Measurements from ENCODE around the gene AMPD3.
"Not testable (repeated sequence)": the region's sequence is repeated elsewhere in the genome, so short reads cannot be mapped to it uniquely, and the experiment has no call there.

Gene AMPD3

DNA sequence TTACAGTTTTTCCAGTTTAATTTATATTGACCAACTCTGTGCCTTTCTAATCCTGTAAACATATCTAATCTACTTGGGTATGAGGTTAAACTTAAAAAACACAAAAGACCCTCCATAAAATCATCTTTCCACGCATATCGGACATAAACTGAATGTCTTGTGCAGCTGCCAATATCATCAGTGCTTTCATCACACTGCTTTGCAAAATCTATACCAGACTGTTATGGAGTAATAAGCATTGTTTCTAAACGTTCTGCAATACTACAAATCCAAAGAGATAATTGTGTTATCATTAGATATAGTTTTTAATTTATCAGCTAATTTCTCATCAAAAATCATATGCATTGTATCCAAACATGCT lies 36.1 kb upstream of the AMPD3 start:
- H3K4me3 ChIP-seq (ENCODE audit: low read depth, low read length): no peak overlapping the region
- TF ChIP-seq, protein P1, sequence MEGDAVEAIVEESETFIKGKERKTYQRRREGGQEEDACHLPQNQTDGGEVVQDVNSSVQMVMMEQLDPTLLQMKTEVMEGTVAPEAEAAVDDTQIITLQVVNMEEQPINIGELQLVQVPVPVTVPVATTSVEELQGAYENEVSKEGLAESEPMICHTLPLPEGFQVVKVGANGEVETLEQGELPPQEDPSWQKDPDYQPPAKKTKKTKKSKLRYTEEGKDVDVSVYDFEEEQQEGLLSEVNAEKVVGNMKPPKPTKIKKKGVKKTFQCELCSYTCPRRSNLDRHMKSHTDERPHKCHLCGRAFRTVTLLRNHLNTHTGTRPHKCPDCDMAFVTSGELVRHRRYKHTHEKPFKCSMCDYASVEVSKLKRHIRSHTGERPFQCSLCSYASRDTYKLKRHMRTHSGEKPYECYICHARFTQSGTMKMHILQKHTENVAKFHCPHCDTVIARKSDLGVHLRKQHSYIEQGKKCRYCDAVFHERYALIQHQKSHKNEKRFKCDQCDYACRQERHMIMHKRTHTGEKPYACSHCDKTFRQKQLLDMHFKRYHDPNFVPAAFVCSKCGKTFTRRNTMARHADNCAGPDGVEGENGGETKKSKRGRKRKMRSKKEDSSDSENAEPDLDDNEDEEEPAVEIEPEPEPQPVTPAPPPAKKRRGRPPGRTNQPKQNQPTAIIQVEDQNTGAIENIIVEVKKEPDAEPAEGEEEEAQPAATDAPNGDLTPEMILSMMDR (IDR thresholded peaks at IDR 0.05; ENCODE audit: low read depth, low read length): no peak

DNA sequence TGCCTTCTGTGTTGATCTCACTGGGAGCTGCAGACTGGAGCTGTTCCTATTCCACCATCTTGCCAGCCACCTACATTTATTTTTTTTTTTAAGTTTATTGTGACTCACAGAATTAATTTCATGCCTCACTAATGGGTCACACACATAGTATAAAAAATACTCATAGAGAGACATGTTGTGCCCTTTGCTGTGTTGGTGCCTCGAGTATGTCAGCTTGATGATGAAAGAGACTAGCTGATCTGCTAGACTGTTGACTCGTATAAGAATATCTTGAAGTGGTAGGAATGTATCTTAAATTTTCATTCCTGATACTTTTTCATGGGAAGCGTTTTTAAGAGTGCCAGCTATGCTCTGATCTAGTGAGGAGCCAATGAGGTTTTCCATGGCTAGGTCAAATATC lies 28.6 kb upstream of the AMPD3 start:
- no peak overlapping the region for H3K4me3 ChIP-seq (ENCODE audit: low read depth, low read length)
- TF ChIP-seq, protein P1 (IDR thresholded peaks at IDR 0.05; ENCODE audit: low read depth, low read length): no peak

DNA sequence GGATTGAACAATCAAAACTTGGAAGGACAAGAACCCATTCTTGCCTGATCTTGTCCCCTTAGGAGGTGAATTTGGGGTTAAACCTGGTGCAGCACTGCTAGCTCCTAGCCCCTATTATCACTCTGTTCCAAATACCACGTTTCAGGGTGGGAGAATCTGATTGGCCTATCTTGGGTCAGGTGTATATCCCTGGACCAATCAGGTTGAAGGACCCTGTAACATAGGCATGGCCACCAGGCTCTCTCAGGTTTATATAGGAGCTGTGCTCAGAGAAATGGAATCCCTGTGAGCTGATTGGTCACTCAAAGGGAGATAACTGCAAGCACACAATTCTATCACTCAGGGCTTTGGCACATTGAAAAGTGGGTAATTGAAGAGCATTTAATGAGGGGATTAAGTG lies 26.6 kb upstream of the AMPD3 start:
- no peak overlapping the region for H3K4me3 ChIP-seq (ENCODE audit: low read depth, low read length)
- TF ChIP-seq, protein P1 (IDR thresholded peaks at IDR 0.05; ENCODE audit: low read depth, low read length): no peak

DNA sequence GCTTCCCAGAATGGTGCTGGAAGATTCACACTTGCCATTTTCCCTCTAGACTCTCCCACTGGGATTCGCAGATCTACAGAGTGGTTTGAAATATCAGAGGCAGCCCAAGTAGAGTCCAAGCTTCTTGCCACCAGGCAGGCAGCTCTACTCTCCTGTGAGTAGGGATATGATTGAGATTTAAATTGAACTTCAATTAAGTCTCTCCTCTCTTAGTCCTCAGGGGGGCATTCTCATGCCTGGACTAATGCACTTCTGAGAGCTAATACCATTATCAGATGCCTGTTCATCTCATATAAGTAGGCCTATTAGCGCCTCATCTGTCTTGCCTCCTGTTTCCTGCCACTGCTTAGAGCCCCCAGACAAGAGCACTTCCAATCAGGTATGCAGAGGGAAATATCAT lies 25.5 kb upstream of the AMPD3 start:
- TF ChIP-seq, protein P1 (IDR thresholded peaks at IDR 0.05; ENCODE audit: low read depth, low read length): no peak
- H3K4me3 ChIP-seq (ENCODE audit: low read depth, low read length): no peak overlapping the region

DNA sequence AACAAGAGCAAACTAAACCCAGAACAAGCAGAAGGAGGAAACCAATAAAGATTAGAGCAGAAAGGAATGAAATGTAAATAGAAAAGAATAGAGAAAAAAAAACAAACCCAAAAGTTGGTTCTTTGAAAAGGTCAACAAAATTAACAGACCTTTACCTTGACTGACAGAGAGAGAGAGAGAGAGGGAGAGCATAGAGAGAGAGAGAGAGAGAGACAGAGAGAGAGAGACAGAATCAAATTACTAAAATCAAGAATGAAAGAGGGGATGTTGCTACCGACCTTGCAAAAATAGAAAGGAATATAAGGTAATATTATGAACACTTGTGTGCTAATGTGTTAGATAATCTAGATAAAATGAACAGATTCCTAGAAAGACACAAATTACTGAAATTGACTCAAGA lies 22.6 kb upstream of the AMPD3 start:
- no peak overlapping the region for H3K4me3 ChIP-seq (ENCODE audit: low read depth, low read length)
- TF ChIP-seq, protein P1 (IDR thresholded peaks at IDR 0.05; ENCODE audit: low read depth, low read length): no peak

DNA sequence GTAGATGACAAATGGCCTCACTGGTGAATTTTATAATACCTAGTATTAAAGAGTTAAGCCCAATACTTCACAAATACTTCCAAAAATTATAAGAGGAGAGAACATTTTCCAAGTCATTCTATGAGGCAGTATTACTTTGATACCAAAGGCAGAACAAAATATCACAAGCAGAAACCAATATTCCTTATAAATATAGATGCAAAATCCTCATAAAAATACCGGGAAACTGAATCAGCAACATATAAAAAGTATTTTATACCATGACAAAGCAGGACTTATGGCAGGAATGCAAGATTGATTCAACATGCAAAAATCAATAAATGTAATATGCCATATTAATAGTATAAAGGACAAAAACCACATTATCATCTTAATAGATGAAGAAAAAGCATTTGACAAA lies 22.1 kb upstream of the AMPD3 start:
- TF ChIP-seq, protein P1 (IDR thresholded peaks at IDR 0.05; ENCODE audit: low read depth, low read length): no peak
- H3K4me3 ChIP-seq (ENCODE audit: low read depth, low read length): no peak overlapping the region

DNA sequence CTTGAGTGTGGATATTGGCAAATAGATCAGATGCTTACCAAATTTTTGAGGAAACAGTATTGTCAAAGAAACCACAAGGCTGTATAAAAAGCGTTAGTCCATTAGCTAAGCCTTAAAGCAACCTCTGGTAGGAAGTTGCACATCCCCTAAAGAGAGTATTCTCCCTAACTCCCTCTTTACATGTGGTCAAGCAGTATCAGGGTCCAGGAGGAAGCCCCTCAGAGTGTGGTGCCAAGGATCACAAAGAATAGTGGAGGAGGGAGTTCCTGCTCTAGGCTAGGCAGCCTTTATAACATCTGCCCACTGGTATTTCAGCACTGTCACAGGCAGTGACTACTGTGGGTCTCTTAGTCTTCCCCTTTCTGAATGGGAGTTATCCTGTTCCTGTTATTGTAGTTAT lies 18.8 kb upstream of the AMPD3 start:
- TF ChIP-seq, protein P1 (IDR thresholded peaks at IDR 0.05; ENCODE audit: low read depth, low read length): no peak
- no peak overlapping the region for H3K4me3 ChIP-seq (ENCODE audit: low read depth, low read length)

DNA sequence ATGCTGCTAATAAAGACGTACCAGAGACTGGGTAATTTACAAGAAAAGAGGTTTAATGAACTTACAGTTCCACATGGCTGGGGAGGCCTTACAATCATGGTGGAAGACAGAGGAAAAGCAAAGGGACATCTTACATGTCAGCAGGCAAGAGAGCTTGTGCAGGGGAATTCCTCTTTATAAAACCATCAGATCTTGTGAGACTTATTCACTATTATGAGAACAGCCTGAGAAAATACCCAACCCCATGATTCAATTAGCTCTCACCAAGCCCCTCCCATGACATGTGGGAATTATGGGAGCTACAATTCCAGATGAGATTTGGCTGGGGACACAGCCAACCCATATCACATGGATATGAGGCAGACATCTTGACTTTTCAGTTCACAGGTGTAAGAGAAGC lies 18.4 kb upstream of the AMPD3 start:
- H3K4me3 ChIP-seq (ENCODE audit: low read depth, low read length): not testable (repeated sequence)

Data from WI38 (cell line).